ENCODE results near the gene TLR10.

- TF ChIP-seq CTCF (IDR thresholded peaks at IDR 0.05 in 4 of 5, conservative IDR thresholded peaks at IDR 0.05 in 1 of 5) (no peak), POLR2A (IDR thresholded peaks at IDR 0.05) (no peak)
These were observed 17.4 kb downstream of the TLR10 start for GRCh38 chr4:38765382-38765781.
